ENCODE data around the gene PLOD1.
"Not testable (repeated sequence)": the region's sequence is repeated elsewhere in the genome, so short reads cannot be mapped to it uniquely, and the experiment has no call there.

Gene PLOD1

DNA sequence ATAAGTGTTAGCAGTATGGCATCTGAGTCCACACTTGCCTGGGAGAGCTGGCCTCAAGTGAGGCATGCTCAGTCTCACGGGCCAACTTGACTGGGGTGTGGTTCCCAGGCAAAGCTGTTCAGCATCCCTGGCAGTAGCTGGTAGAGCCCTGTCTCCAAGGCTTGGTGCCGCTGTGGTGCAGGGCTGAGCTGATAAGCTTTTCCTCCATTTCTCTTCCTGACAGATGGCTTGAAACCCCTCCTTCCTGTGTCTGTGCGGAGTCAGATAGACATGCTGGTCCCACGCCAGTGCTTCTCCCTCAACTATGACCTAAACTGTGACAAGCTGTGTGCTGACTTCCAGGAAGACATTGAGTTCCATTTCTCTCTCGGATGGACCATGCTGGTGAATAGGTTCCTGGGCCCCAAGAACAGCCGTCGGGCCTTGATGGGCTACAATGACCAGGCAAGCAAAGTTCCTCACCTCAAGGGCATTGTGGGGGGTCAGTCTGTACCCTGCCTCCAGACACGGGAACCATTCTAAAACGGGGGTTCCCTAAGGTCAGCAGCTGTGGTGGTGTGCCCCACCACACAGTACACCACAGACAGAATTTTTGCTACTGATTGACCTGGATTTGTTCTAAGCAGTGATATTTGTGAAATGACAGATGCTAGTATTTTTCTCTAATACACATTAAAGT is 71.1 kb downstream of the PLOD1 start:
- TF ChIP-seq, protein P1, sequence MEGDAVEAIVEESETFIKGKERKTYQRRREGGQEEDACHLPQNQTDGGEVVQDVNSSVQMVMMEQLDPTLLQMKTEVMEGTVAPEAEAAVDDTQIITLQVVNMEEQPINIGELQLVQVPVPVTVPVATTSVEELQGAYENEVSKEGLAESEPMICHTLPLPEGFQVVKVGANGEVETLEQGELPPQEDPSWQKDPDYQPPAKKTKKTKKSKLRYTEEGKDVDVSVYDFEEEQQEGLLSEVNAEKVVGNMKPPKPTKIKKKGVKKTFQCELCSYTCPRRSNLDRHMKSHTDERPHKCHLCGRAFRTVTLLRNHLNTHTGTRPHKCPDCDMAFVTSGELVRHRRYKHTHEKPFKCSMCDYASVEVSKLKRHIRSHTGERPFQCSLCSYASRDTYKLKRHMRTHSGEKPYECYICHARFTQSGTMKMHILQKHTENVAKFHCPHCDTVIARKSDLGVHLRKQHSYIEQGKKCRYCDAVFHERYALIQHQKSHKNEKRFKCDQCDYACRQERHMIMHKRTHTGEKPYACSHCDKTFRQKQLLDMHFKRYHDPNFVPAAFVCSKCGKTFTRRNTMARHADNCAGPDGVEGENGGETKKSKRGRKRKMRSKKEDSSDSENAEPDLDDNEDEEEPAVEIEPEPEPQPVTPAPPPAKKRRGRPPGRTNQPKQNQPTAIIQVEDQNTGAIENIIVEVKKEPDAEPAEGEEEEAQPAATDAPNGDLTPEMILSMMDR (IDR thresholded peaks at IDR 0.05; ENCODE audit: insufficient read depth, low read depth, low read length, missing control alignments), result no peak
- H3K4me3 ChIP-seq (ENCODE audit: low read length), result no peak overlapping the region
- DNase-seq (ENCODE audit: low read depth), result no peak

DNA sequence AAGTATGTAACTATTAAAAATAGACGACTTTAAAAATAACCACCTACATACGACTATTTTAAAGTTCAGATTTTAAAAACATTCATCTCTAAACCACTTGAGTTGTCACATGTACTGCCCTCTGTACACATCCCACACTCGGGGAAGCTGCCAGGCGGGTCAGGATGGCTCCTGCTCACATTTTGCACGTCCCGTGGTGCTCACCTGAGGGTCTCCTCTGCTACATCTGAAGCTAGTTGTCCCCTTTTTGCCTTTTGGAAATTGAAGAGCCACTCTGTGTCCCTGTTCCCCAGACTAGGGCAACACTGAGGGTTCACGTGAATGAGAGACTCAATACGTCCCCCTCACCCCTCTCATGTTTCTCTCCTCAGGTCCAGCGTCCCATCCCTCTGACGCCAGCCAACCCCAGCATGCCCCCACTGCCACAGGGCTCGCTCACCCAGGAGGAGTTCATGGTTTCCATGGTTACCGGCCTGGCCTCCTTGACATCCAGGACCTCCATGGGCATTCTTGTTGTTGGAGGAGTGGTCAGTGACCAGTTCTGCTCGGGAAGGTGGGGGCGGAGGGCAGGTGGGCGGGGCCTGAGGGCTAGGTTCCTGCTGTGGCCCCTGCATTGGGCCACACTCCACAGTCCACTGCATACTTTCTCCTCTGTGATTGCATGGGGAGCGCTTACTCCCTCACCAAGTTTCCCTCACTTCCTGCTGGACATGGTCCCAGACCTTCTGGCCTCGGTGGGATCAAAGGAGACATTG is 71.8 kb downstream of the PLOD1 start:
- DNase-seq (ENCODE audit: low read depth), result no peak
- TF ChIP-seq, protein P1 (IDR thresholded peaks at IDR 0.05; ENCODE audit: insufficient read depth, low read depth, low read length, missing control alignments), result no peak

DNA sequence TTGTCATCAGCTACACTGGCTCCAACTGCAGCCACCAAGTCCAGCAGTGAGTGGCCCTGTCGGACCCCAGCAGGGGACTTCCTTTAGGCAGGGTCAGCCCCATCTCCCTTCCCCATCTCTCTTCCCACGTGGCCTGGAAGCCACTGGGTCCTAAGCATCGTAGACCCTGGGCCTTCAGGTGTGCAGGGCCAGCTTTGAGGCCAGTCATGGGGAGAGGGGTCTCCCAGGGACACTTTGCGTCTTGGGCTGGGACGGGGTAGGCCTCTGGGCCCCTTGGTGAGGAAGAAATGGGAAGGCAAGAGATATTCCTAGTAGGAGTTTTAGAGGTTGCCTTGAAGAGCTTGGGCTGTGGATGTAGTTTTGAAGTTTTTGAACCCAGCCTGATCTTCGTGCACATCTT is 72.7 kb downstream of the PLOD1 start:
- no peak for DNase-seq (ENCODE audit: low read depth)
- H3K4me3 ChIP-seq (ENCODE audit: low read length), result no peak overlapping the region
- TF ChIP-seq, protein P1 (IDR thresholded peaks at IDR 0.05; ENCODE audit: insufficient read depth, low read depth, low read length, missing control alignments), result no peak

More for the DNA sequence above, 71.8 kb downstream of the PLOD1 start:
- no peak overlapping the region for H3K4me3 ChIP-seq (ENCODE audit: low read length)

DNA sequence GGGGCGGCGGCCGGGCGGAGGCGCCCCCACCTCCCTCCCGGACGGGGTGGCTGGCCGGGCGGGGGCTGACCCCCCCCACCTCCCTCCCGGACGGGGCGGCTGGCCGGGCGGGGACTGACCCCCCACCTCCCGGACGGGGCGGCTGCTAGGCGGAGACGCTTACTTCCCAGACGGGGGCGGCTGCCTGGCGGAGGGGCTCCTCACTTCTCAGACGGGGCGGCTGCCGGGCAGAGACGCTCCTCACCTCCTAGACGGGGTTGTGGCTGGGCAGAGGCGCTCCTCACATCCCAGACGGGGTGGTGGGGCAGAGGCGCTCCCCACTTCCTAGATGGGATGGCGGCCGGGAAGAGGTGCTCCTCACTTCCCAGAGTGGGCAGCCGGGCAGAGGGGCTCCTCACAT is 73.8 kb downstream of the PLOD1 start:
- H3K4me3 ChIP-seq (ENCODE audit: low read length); DNase-seq (ENCODE audit: low read depth): not testable (repeated sequence)

DNA sequence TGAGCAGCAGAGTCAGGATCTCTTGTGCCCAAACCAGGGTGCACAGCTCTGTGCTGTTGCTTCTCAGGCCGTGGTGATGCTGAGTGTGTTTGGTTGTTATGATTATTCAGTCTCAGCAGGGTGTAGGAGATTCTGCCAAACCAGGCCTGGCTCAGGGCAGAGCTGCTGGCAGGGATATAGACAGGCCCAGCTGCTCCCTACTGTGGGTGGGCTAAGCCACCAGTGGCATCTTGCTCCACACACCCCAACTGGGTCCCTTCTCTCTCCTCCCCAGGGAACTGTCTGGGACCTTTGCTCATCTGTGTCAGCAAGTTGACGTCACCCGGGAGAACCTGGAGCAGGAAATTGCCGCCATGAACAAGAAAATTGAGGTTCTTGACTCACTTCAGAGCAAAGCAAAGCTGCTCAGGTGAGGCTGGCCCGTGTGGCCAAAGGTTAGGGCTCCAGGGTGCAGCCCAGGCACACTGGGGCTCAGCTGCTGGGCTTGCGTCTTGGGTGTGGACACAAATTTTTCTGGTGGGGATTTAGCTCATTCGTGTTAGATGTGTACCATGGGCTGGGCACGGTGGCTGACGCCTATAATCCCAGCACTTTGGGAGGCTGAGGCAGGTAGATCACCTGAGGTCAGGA is 74.9 kb downstream of the PLOD1 start:
- TF ChIP-seq, protein P1 (IDR thresholded peaks at IDR 0.05; ENCODE audit: insufficient read depth, low read depth, low read length, missing control alignments), result no peak
- no peak for DNase-seq (ENCODE audit: low read depth)
- no peak overlapping the region for H3K4me3 ChIP-seq (ENCODE audit: low read length)

DNA sequence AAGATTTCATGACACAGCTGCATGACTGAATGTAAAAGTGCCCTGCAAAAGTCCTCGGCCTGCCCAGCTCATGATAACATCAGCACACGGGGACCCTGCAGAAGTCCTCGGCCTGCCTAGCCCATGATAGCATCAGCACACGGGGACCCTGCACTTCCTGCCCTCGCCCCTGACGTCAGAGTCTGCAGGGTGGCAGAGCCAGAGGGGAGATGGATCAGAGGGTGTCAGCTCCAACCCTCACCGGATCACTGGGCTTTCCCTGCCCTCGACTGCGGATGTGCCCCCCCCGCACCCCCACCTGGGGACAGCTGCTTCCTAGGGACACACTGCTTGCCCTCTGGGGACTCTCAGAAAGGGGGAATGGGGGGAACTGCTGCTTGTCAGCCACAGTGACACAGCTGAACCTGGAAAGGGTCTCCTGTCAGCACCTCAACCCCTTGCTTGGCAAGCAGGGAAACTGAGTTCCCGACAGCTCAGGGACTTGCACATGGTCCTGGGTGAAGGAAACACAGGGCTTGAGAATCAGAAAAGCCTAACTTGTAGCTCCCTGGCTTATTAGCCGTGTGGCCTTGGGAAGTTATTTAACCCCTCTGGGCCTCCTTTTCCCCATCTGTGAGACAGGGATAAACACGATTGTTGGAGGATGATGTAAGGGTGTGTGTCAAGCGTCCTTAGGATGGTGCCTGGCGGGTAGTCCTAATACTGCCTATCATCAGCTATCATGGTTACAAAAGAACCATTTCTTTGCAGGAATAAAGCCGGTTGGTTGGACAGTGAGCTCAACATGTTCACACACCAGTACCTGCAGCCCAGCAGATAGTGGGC is 76.4 kb downstream of the PLOD1 start:
- no peak overlapping the region for H3K4me3 ChIP-seq (ENCODE audit: low read length)
- TF ChIP-seq, protein P1 (IDR thresholded peaks at IDR 0.05; ENCODE audit: insufficient read depth, low read depth, low read length, missing control alignments), result no peak
- no peak for DNase-seq (ENCODE audit: low read depth)

DNA sequence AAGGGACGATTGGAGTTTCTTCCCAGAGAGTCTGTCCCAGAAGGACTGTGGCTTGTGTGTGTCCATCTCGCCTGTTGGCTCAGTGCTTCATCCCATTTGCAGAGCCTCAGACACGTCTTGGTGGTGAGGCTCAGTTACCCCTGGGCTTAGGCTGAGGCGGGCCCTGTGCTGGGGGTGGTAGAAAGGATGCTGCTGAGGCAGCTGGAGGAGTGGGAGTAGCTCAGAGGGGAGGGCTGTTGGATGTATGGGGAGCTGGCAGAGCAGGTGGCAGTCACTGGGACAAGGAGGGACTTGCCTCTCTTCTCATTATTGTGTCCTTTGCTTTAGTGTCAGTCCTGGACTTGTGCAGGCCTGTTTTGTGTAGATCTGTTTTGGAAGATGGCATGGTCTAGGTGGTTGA is 77.5 kb downstream of the PLOD1 start:
- H3K4me3 ChIP-seq (ENCODE audit: low read length), result no peak overlapping the region
- DNase-seq (ENCODE audit: low read depth), result no peak
- TF ChIP-seq, protein P1 (IDR thresholded peaks at IDR 0.05; ENCODE audit: insufficient read depth, low read depth, low read length, missing control alignments), result no peak

Measured in epithelial cell of esophagus (primary cell).